HepG2 (cell line): ENCODE measurements around the gene APOC3. TPM values are rescaled to one million over a fixed set of nuclear protein-coding genes. Genes with fewer than 3 reads are reported as not detected.

Experiments used
- CREB1 ChIP-seq, 2 experiments: fragments of 450-650 bp in 1 of 2; IDR thresholded peaks; 2 replicates each; pipeline ENCODE4 v1.6.1; 2016 to 2017; ENCODE audit warnings: control low read depth in 1 of 2, mild to moderate bottlenecking in 1 of 2, missing compliant biosample characterization in 1 of 2, missing genetic modification characterization in 1 of 2
- DRAP1 ChIP-seq: IDR thresholded peaks from 2 replicates; pipeline ENCODE4 v1.6.1; 2016; ENCODE audit warnings: missing genetic modification reagents, missing compliant biosample characterization
- HNF1B ChIP-seq: sonication (generic); formaldehyde crosslinking; IDR thresholded peaks from 2 replicates; pipeline ENCODE4 v1.5.1; 2020; ENCODE audit warnings: mild to moderate bottlenecking, moderate library complexity, missing genetic modification reagents
- HNF4A ChIP-seq: sonication (generic); formaldehyde crosslinking; IDR thresholded peaks from 2 replicates; pipeline ENCODE4 v1.4.0; 2020; ENCODE audit warnings: missing genetic modification reagents
- HNRNPL ChIP-seq: fragments of 200-400 bp; formaldehyde crosslinking; IDR thresholded peaks from 2 replicates; pipeline ENCODE4 v1.6.1; 2017; ENCODE audit warnings: mild to moderate bottlenecking, low read depth, low read length
- ISL2 ChIP-seq: sonication (generic); formaldehyde crosslinking; IDR thresholded peaks from 2 replicates; pipeline ENCODE4 v1.5.0; 2020; ENCODE audit warnings: missing genetic modification reagents
- NONO ChIP-seq, 2 experiments: fragments of 450-650 bp in 1 of 2; sonication (generic) in 1 of 2; formaldehyde crosslinking in 1 of 2; IDR thresholded peaks in 1 of 2; conservative IDR thresholded peaks in 1 of 2; 2 replicates each; pipeline versions ENCODE4 v1.6.1 to v1.8.0; 2017 to 2022; ENCODE audit warnings: mild to moderate bottlenecking in 1 of 2, missing genetic modification reagents in 1 of 2, moderate library complexity in 1 of 2
- NR2C2 ChIP-seq: sonication (generic); formaldehyde crosslinking; IDR thresholded peaks from 2 replicates; pipeline ENCODE4 v1.4.0; 2020; ENCODE audit warnings: missing genetic modification reagents, mild to moderate bottlenecking, moderate library complexity, borderline replicate concordance
- RBAK ChIP-seq: sonication (generic); formaldehyde crosslinking; IDR thresholded peaks from 2 replicates; pipeline ENCODE4 v1.5.1; 2020; ENCODE audit warnings: mild to moderate bottlenecking, missing genetic modification reagents
- RBFOX2 ChIP-seq: fragments of 200-400 bp; formaldehyde crosslinking; IDR thresholded peaks from 2 replicates; pipeline ENCODE4 v1.6.1; 2017; ENCODE audit warnings: low read depth, mild to moderate bottlenecking, low read length
- SOX5 ChIP-seq: IDR thresholded peaks from 2 replicates; pipeline ENCODE4 v1.6.1; 2016; ENCODE audit warnings: borderline replicate concordance
- SPEN ChIP-seq: sonication (generic); formaldehyde crosslinking; IDR thresholded peaks from 2 replicates; pipeline ENCODE4 v1.5.1; 2020; ENCODE audit warnings: low read depth, mild to moderate bottlenecking, missing genetic modification reagents
- ZNF12 ChIP-seq: sonication (generic); formaldehyde crosslinking; IDR thresholded peaks from 2 replicates; pipeline ENCODE4 v1.5.0; 2020; ENCODE audit warnings: missing genetic modification reagents
- ZNF614 ChIP-seq: IDR thresholded peaks from 2 replicates; pipeline ENCODE4 v1.6.1; 2018; ENCODE audit warnings: missing biosample characterization, missing genetic modification reagents, inconsistent platforms, borderline replicate concordance
- ZNF775 ChIP-seq: sonication (generic); formaldehyde crosslinking; IDR thresholded peaks from 2 replicates; pipeline ENCODE4 v1.4.0; 2020; ENCODE audit warnings: missing genetic modification reagents, mild to moderate bottlenecking, moderate library complexity, borderline replicate concordance
- ZNF883 ChIP-seq: sonication (generic); formaldehyde crosslinking; IDR thresholded peaks from 2 replicates; pipeline ENCODE4 v1.5.1; 2020; ENCODE audit warnings: mild to moderate bottlenecking, missing genetic modification reagents; ENCODE audit errors: not compliant biosample characterization
- ZUFSP ChIP-seq: sonication (generic); formaldehyde crosslinking; IDR thresholded peaks from 2 replicates; pipeline ENCODE4 v1.9.0; 2021; ENCODE audit warnings: missing genetic modification reagents, mild to moderate bottlenecking, borderline replicate concordance
- polyA plus RNA-seq, 8 experiments: library from polyadenylated mRNA; depleted of rRNA in 3 of 8; stranded (reverse) in 7 of 8; unstranded in 1 of 8; fragments of >200 nt; fragmentation: Illumina TruSeq in 4 of 8; extraction: Trizol in 4 of 8; gene quantifications; 2 replicates each; pipeline versions ENCODE4 v1.2.1 to v1.2.3, GENCODE V29; 2011 to 2016; ENCODE audit warnings: low read depth in 4 of 8, missing spikeins in 1 of 8, mixed read lengths in 1 of 8; ENCODE audit not compliant: insufficient read depth in 1 of 8
- total RNA-seq, 5 experiments: library from RNA; depleted of rRNA; stranded (reverse); fragments of >200 nt; fragmentation: Illumina TruSeq; extraction: Trizol; gene quantifications; 2 replicates each; pipeline ENCODE4 v1.2.3, GENCODE V29; 2016; ENCODE audit warnings: low read depth in 1 of 5
- TF ChIP-seq, protein P1 (sequence below): sonication (generic); formaldehyde crosslinking; IDR thresholded peaks from 2 replicates; pipeline ENCODE4 v1.5.1; 2020; ENCODE audit warnings: missing genetic modification reagents, mild to moderate bottlenecking, borderline replicate concordance
- TF ChIP-seq, protein P2 (sequence below): sonication (generic); formaldehyde crosslinking; IDR thresholded peaks from 2 replicates; pipeline ENCODE4 v1.8.1; 2022; ENCODE audit warnings: mild to moderate bottlenecking, missing genetic modification reagents
- TF ChIP-seq, protein P3 (sequence below): sonication (generic); formaldehyde crosslinking; IDR thresholded peaks from 2 replicates; pipeline ENCODE4 v1.8.0; 2022; ENCODE audit warnings: missing genetic modification reagents, mild to moderate bottlenecking, inconsistent platforms, borderline replicate concordance

APOC3 gene
- total and polyA plus RNA-seq, 2 of the 13 experiments (the other 11 are each of a cell fraction or from before 2014, with no cell fraction given), result 314 to 687 TPM

GRCh38 chr11:116792144-116792868 is 37.4 kb upstream of the APOC3 start (continued):
- TF ChIP-seq SPEN (CRISPR knock-in tag), result peak; percentile 71
- peak; percentile 94 for TF ChIP-seq NR2C2 (CRISPR knock-in tag)
- TF ChIP-seq ZNF12 (CRISPR knock-in tag), result no peak
- TF ChIP-seq ZUFSP (CRISPR knock-in tag), result no peak
- TF ChIP-seq ZNF883 (CRISPR knock-in tag), result peak; percentile 31
- no peak; the same call in 1 of the 2 replicates for TF ChIP-seq ZNF775 (CRISPR knock-in tag)
- peak; percentile 72; the same call in 1 of the 2 replicates for TF ChIP-seq ISL2 (CRISPR knock-in tag)
- TF ChIP-seq DRAP1 (CRISPR knock-in tag), result peak; percentile 87
- no peak for TF ChIP-seq RBAK (CRISPR knock-in tag)
- no peak for TF ChIP-seq CREB1 (IDR thresholded peaks at IDR 0.05)
- TF ChIP-seq CREB1 (CRISPR knock-in tag; IDR thresholded peaks at IDR 0.05), result peak; percentile 11; the same call in 1 of the 2 replicates
- TF ChIP-seq RBFOX2, result peak; percentile 61
- peak; percentile 57 for TF ChIP-seq SOX5 (CRISPR knock-in tag)
- no peak for TF ChIP-seq NONO (IDR thresholded peaks at IDR 0.05)
- peak; percentile 95 for TF ChIP-seq NONO (CRISPR knock-in tag; conservative IDR thresholded peaks at IDR 0.05)
- peak; percentile 83 for TF ChIP-seq HNF4A (CRISPR knock-in tag)
- no peak for TF ChIP-seq HNF1B (CRISPR knock-in tag)
- TF ChIP-seq, protein P1, sequence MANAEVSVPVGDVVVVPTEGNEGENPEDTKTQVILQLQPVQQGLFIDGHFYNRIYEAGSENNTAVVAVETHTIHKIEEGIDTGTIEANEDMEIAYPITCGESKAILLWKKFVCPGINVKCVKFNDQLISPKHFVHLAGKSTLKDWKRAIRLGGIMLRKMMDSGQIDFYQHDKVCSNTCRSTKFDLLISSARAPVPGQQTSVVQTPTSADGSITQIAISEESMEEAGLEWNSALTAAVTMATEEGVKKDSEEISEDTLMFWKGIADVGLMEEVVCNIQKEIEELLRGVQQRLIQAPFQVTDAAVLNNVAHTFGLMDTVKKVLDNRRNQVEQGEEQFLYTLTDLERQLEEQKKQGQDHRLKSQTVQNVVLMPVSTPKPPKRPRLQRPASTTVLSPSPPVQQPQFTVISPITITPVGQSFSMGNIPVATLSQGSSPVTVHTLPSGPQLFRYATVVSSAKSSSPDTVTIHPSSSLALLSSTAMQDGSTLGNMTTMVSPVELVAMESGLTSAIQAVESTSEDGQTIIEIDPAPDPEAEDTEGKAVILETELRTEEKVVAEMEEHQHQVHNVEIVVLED, result no peak; the same call in 1 of the 2 replicates
- TF ChIP-seq, protein P2, sequence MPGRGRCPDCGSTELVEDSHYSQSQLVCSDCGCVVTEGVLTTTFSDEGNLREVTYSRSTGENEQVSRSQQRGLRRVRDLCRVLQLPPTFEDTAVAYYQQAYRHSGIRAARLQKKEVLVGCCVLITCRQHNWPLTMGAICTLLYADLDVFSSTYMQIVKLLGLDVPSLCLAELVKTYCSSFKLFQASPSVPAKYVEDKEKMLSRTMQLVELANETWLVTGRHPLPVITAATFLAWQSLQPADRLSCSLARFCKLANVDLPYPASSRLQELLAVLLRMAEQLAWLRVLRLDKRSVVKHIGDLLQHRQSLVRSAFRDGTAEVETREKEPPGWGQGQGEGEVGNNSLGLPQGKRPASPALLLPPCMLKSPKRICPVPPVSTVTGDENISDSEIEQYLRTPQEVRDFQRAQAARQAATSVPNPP, result no peak
- peak; percentile 90; the same call in 1 of the 2 replicates for TF ChIP-seq HNRNPL
- TF ChIP-seq ZNF614, result no peak
- TF ChIP-seq, protein P3, sequence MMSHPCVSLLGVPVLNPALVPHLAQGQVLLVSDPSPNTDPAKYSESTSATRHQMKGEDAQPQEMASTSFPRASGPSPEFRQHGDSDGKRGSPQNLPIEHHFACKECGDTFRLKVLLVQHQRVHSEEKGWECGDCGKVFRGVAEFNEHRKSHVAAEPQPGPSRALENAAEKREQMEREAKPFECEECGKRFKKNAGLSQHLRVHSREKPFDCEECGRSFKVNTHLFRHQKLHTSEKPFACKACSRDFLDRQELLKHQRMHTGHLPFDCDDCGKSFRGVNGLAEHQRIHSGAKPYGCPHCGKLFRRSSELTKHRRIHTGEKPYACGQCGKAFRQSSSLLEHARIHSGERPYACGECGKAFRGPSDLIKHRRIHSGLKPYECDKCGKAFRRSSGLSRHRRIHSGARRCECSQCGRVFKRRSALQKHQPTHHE, result no peak
